Thoracic aorta (tissue), 2 donors: ENCODE data around the gene GP1BB. TPM values are rescaled to one million over a fixed set of nuclear protein-coding genes. Genes with fewer than 3 reads are reported as not detected.

Experiments used
- ATAC-seq: fragments of 150-250 bp; one replicate; pipeline ENCODE4 v1.8.0; 2017; ENCODE audit warnings: low read depth; ENCODE audit not compliant: insufficient number of reproducible peaks, low FRiP score
- DNase-seq: peaks from one replicate; pipeline ENCODE4 v3.0.0-alpha.2; 2020; ENCODE audit warnings: low spot score
- H3K27ac ChIP-seq, 2 donors: fragments of 200-600 bp; sonication (generic); 1 replicate in 1 of 2; 2 replicates in 1 of 2; pipeline ENCODE4 v1.5.1; 2016; ENCODE audit warnings: mild to moderate bottlenecking in 2 of 2, moderate library complexity in 2 of 2
- H3K27me3 ChIP-seq: fragments of 200-600 bp; sonication (generic); replicated peaks from 2 replicates; pipeline ENCODE4 v1.6.0; 2016; ENCODE audit warnings: mild to moderate bottlenecking; ENCODE audit not compliant: insufficient read depth
- H3K36me3 ChIP-seq: fragments of 200-600 bp; sonication (generic); one replicate; pipeline ENCODE4 v1.5.1; 2016
- H3K4me1 ChIP-seq, 2 donors: fragments of 200-600 bp; sonication (generic); 1 replicate in 1 of 2; 2 replicates in 1 of 2; pipeline versions ENCODE4 v1.5.1 to v1.6.0; 2016; ENCODE audit warnings: low read depth in 2 of 2, mild to moderate bottlenecking in 1 of 2; ENCODE audit not compliant: control insufficient read depth in 1 of 2
- H3K4me3 ChIP-seq: fragments of 200-600 bp; sonication (generic); 2 replicates; pipeline ENCODE4 v1.5.1; 2016; ENCODE audit warnings: mild to moderate bottlenecking
- H3K9me3 ChIP-seq: fragments of 200-600 bp; sonication (generic); 2 replicates; pipeline ENCODE4 v1.5.1; 2016
- CTCF ChIP-seq: fragments of 200-600 bp; sonication (generic); IDR thresholded peaks from one replicate; pipeline ENCODE4 v1.5.1; 2019; ENCODE audit warnings: antibody characterized with exemption
- total RNA-seq, 2 donors: library from RNA; depleted of rRNA; stranded (reverse); fragments of >200 nt; gene quantifications; one replicate each; pipeline versions ENCODE4 v1.1.0 to v1.2.3, GENCODE V29; 2016

The GP1BB gene
- total RNA-seq, 2 donors from 2014 or later = 13.1 to 30.3 TPM

DNA sequence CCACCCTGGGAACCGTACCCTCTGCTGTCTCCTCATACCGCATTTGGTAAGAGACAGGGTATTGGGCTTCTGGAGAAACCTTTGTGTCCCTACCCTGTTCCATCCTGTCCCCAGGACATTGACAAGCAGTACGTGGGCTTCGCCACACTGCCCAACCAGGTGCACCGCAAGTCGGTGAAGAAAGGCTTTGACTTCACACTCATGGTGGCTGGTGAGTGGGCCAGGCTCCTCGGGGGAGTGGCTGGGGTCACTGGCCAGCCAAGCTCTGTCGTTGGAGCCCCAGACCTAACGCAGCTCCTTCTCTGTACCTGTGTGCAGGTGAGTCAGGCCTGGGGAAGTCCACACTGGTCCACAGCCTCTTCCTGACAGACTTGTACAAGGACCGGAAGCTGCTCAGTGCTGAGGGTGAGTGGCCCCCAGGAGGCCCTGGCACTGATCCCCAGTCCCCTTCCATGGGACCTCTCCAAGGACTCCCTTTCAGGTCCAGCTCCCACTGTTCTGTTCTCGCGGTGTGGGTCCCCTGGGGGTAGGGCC lies 3.8 kb upstream of the GP1BB start:
- ATAC-seq (no peak), DNase-seq (no peak)
- Histone ChIP-seq H3K4me3 (peak overlapping the region; percentile 90), H3K4me1 (peaks cover 6 to 33% of the 10 kb centered on the region in 2 donors), H3K9me3 (no peaks in the 10 kb centered on the region), H3K27ac (peak overlapping the region; percentile 61 to 73), H3K27me3 (no peaks in the 10 kb centered on the region), H3K36me3 (peaks cover 18% of the 10 kb centered on the region)
- no peak for TF ChIP-seq CTCF

DNA sequence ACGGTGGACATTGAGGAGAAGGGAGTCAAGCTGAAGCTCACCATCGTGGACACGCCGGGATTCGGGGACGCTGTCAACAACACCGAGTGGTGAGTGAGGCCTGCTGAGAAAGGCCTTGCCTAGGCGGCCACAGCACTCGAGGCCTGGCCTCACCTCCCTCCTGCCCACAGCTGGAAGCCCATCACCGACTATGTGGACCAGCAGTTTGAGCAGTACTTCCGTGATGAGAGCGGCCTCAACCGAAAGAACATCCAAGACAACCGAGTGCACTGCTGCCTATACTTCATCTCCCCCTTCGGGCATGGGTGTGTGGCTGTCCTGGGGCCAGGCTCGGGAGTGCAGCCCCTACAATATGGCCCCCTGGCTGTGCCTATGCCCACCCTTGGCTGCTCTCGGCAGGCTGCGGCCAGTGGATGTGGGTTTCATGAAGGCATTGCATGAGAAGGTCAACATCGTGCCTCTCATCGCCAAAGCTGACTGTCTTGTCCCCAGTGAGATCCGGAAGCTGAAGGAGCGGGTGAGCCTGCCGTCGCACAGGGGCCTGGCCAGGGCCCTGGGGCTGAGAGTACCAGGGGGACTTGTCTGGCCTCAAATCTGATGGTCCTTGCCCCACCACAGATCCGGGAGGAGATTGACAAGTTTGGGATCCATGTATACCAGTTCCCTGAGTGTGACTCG lies 3.0 kb upstream of the GP1BB start:
- TF ChIP-seq CTCF = no peak
- Histone ChIP-seq H3K27me3 (no peaks in the 10 kb centered on the region), H3K36me3 (peaks cover 18% of the 10 kb centered on the region), H3K4me1 (peaks cover 0 to 26% of the 10 kb centered on the region in 2 donors), H3K9me3 (no peaks in the 10 kb centered on the region), H3K4me3 (no peak overlapping the region), H3K27ac (no peak overlapping the region)
- DNase-seq (no peak), ATAC-seq (no peak)

DNA sequence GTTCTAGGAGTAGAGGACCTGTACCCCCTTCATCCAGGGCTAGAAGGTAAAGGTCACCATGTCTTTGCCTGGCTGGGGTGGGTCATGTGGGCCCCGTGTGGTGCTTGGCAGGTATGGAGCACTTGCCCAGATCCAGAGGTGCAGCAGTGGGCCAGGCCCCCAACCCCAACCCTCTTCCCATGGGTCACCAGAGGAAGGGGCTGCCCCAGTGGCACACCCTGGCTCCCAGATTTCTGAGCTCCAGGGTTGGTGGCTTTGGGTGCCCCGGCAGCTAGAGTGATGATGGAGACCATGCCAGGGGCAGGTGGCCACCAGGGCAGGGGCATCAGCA lies 2.4 kb upstream of the GP1BB start:
- Histone ChIP-seq H3K4me3 (no peak overlapping the region), H3K9me3 (no peaks in the 10 kb centered on the region), H3K27ac (no peak overlapping the region), H3K27me3 (no peaks in the 10 kb centered on the region), H3K4me1 (peaks cover 0 to 25% of the 10 kb centered on the region in 2 donors), H3K36me3 (peaks cover 18% of the 10 kb centered on the region)
- ATAC-seq (no peak), DNase-seq (no peak)
- TF ChIP-seq CTCF = no peak

GRCh38 chr22:19721330-19722177 lies 1.8 kb upstream of the GP1BB start:
- H3K36me3 ChIP-seq = peaks cover 18% of the 10 kb centered on the region
- H3K4me1 ChIP-seq = peaks cover 0 to 25% of the 10 kb centered on the region in 2 donors
- no peaks in the 10 kb centered on the region for H3K27me3 ChIP-seq
- TF ChIP-seq CTCF = no peak
- ATAC-seq (no peak), DNase-seq (no peak)
- H3K9me3 ChIP-seq = no peaks in the 10 kb centered on the region
- H3K4me3 ChIP-seq = no peak overlapping the region
- H3K27ac ChIP-seq = no peak overlapping the region
